CD8-positive, alpha-beta memory T cell (primary cell): Measurements from ENCODE around the gene MAGEL2. TPM values are rescaled to one million over a fixed set of nuclear protein-coding genes. Genes with fewer than 3 reads are reported as not detected.

Experiments used
- CTCF ChIA-PET: fragments of 350-600 bp; sonication (Branson Sonifier 250); formaldehyde crosslinking; loops from one replicate; lab custom pipeline; 2021; ENCODE audit warnings: antibody characterized with exemption; lab: Charles Lee
- POLR2A ChIA-PET: fragments of 350-600 bp; sonication (Branson Sonifier 250); formaldehyde crosslinking; loops from one replicate; lab custom pipeline; 2021; ENCODE audit warnings: antibody characterized with exemption; lab: Charles Lee
- DNase-seq, 5 donors: peaks; one replicate each; pipeline versions ENCODE4 v3.0.0 to v3.0.0-alpha.2; 2020 to 2022; ENCODE audit warnings: mixed read lengths in 1 of 5
- H3K27ac ChIP-seq: one replicate; pipeline ENCODE4 v1.7.0; 2013; ENCODE audit warnings: low read depth, mild to moderate bottlenecking, low read length, moderate library complexity
- H3K27me3 ChIP-seq: 2 replicates; pipeline ENCODE4 v1.7.0; 2013; ENCODE audit warnings: low read length, mild to moderate bottlenecking; ENCODE audit not compliant: insufficient read depth, poor library complexity, severe bottlenecking
- H3K36me3 ChIP-seq: 2 replicates; pipeline ENCODE4 v1.7.0; 2013; ENCODE audit warnings: mild to moderate bottlenecking, low read length, moderate library complexity; ENCODE audit not compliant: insufficient read depth
- H3K4me1 ChIP-seq: 2 replicates; pipeline ENCODE4 v1.7.0; 2013; ENCODE audit warnings: mild to moderate bottlenecking, low read length, moderate library complexity; ENCODE audit not compliant: insufficient read depth
- H3K4me3 ChIP-seq: 2 replicates; pipeline ENCODE4 v1.7.0; 2013; ENCODE audit warnings: mild to moderate bottlenecking, low read length
- H3K9me3 ChIP-seq: 2 replicates; pipeline ENCODE4 v1.7.0; 2013; ENCODE audit warnings: mild to moderate bottlenecking, low read length
- H3K27ac Mint-ChIP-seq, 8 donors: one replicate each; pipeline ENCODE4 v1.8.0; 2020 to 2021; ENCODE audit warnings: mixed read lengths in 8 of 8, mild to moderate bottlenecking in 6 of 8, inconsistent platforms in 3 of 8, moderate library complexity in 3 of 8
- H3K27me3 Mint-ChIP-seq, 2 donors: one replicate each; pipeline ENCODE4 v1.8.0; 2020 to 2021; ENCODE audit warnings: mixed read lengths in 2 of 2, mild to moderate bottlenecking in 1 of 2, moderate library complexity in 1 of 2
- H3K36me3 Mint-ChIP-seq, 3 donors: one replicate each; pipeline ENCODE4 v1.8.0; 2020 to 2021; ENCODE audit warnings: mixed read lengths in 3 of 3, inconsistent platforms in 1 of 3, mild to moderate bottlenecking in 1 of 3
- H3K4me1 Mint-ChIP-seq, 3 donors: one replicate each; pipeline ENCODE4 v1.8.0; 2020 to 2021; ENCODE audit warnings: mixed read lengths in 3 of 3, inconsistent platforms in 1 of 3, mild to moderate bottlenecking in 1 of 3
- H3K4me3 Mint-ChIP-seq, 7 donors: one replicate each; pipeline ENCODE4 v1.8.0; 2020 to 2021; ENCODE audit warnings: mixed read lengths in 7 of 7, mild to moderate bottlenecking in 6 of 7, moderate library complexity in 4 of 7, inconsistent platforms in 2 of 7
- H3K9me3 Mint-ChIP-seq, 5 donors: one replicate each; pipeline ENCODE4 v1.8.0; 2020 to 2022; ENCODE audit warnings: mixed read lengths in 5 of 5, mild to moderate bottlenecking in 3 of 5, moderate library complexity in 2 of 5, inconsistent platforms in 1 of 5
- polyA plus RNA-seq: library from polyadenylated mRNA; unstranded; fragments of 300-500 nt; fragmentation: Illumina TruSeq; gene quantifications from one replicate; pipeline ENCODE4 v1.2.3, GENCODE V29; 2021
- total RNA-seq, 2 experiments: library from RNA; stranded (reverse); gene quantifications; one replicate each; pipeline ENCODE4 v1.2.3, GENCODE V29; 2021

MAGEL2 gene
- total and polyA plus RNA-seq, 3 experiments from 2014 or later: not detected

DNA sequence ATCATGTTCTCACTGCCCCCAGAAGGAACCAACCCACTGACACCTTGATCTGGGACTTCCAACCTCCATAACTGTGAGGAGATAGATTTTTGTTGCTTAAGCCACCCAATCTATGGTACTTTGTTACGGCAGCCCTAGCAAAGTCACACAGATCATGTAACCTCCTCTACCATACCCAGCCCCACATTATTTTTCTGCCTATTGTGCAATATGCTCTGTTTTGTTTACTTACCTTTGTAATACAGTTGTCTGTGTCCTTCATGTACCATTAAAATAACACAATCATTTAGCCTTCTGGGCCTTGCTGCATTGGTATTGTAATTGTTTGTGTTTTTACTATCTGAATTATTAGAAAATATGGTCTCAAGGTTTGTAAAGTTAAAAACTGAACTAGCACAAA lies 23.3 kb upstream of the MAGEL2 start:
- Mint-ChIP-seq H3K36me3 (no peaks in the 10 kb centered on the region), H3K27me3 (no peaks in the 10 kb centered on the region), H3K4me3 (no peak overlapping the region), H3K27ac (no peak overlapping the region), H3K4me1 (no peaks in the 10 kb centered on the region), H3K9me3 (peaks cover 0 to 6% (median 0%) of the 10 kb centered on the region in 5 donors)
- ChIA-PET POLR2A (no interaction called here), CTCF (no interaction called here)
- no peaks in the 10 kb centered on the region for H3K36me3 ChIP-seq
- no peak overlapping the region for H3K27ac ChIP-seq
- DNase-seq: no peak
- H3K27me3 ChIP-seq: no peaks in the 10 kb centered on the region
- H3K4me3 ChIP-seq: no peak overlapping the region
- no peaks in the 10 kb centered on the region for H3K9me3 ChIP-seq
- no peaks in the 10 kb centered on the region for H3K4me1 ChIP-seq

GRCh38 chr15:23663232-23663631 lies 15.6 kb upstream of the MAGEL2 start:
- Histone ChIP-seq H3K9me3 (no peaks in the 10 kb centered on the region), H3K4me1 (no peaks in the 10 kb centered on the region), H3K36me3 (no peaks in the 10 kb centered on the region), H3K27ac (no peak overlapping the region), H3K27me3 (no peaks in the 10 kb centered on the region), H3K4me3 (no peak overlapping the region)
- ChIA-PET CTCF (no interaction called here), POLR2A (no interaction called here)
- Mint-ChIP-seq H3K4me1 (no peaks in the 10 kb centered on the region), H3K27me3 (no peaks in the 10 kb centered on the region), H3K27ac (no peak overlapping the region), H3K36me3 (no peaks in the 10 kb centered on the region), H3K9me3 (peaks cover 0 to 4% (median 2%) of the 10 kb centered on the region in 5 donors), H3K4me3 (no peak overlapping the region)
- DNase-seq: no peak

DNA sequence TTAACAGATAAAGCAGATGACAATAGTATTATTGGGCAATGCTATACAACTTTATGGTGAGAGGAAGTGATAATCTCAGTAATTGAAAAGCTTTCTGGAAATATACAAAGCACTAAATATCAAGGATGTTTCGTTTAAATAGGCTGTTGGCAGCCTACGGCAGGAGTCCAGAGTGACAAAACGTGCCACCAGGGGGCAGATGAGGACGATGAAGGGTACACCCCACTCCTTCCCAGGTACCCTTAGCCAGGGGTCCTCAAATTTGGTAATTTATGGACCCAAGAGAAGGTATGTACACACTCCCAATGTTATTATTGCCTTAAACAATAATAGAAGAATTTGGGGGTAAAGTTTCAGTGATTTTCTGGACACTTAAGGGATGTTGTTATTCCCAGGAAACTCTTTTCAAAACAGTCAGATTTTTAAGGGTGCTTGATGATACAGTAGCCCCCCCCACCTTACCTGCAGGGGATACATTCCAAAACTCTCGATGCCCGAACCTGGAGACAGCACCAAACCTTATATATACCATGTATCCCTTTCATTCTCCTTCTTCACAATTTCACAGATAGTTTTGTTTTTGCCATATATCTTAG lies 1.4 kb upstream of the MAGEL2 start:
- Mint-ChIP-seq H3K27ac (no peak overlapping the region), H3K9me3 (peaks cover 0 to 2% (median 0%) of the 10 kb centered on the region in 5 donors), H3K27me3 (peaks cover 0 to 8% of the 10 kb centered on the region in 2 donors), H3K36me3 (no peaks in the 10 kb centered on the region), H3K4me1 (no peaks in the 10 kb centered on the region), H3K4me3 (no peak overlapping the region)
- Histone ChIP-seq H3K27ac (no peak overlapping the region), H3K4me3 (no peak overlapping the region), H3K9me3 (no peaks in the 10 kb centered on the region), H3K27me3 (no peaks in the 10 kb centered on the region), H3K4me1 (no peaks in the 10 kb centered on the region), H3K36me3 (no peaks in the 10 kb centered on the region)
- ChIA-PET CTCF (no interaction called here), POLR2A (no interaction called here)
- DNase-seq: no peak

DNA sequence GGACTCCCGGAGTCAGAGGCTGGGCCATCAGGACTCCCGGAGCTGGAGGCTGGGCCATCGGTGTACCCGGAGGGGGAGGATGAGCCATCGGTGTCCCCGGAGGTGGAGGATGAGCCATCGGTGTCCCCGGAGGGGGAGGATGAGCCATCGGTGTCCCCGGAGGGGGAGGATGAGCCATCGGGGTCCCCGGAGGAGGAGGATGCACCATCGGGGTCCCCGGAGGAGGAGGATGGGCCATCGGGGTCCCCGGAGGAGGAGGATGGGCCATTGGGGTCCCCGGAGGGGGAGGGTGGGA lies 719 bp downstream of the MAGEL2 start:
- H3K27me3 ChIP-seq: peaks cover 2% of the 10 kb centered on the region
- POLR2A ChIA-PET: no interaction called here
- Mint-ChIP-seq H3K9me3 (peaks cover 0 to 2% (median 0%) of the 10 kb centered on the region in 5 donors), H3K4me3 (no peak overlapping the region), H3K36me3 (no peaks in the 10 kb centered on the region), H3K4me1 (no peaks in the 10 kb centered on the region), H3K27ac (no peak overlapping the region), H3K27me3 (peaks cover 0 to 8% of the 10 kb centered on the region in 2 donors)
- CTCF ChIA-PET: no interaction called here
- H3K4me1 ChIP-seq: no peaks in the 10 kb centered on the region
- no peak overlapping the region for H3K4me3 ChIP-seq
- DNase-seq: no peak
- no peak overlapping the region for H3K27ac ChIP-seq
- no peaks in the 10 kb centered on the region for H3K9me3 ChIP-seq
- no peaks in the 10 kb centered on the region for H3K36me3 ChIP-seq

- H3K27ac Mint-ChIP-seq: no peak overlapping the region
- ChIA-PET CTCF (no interaction called here), POLR2A (no interaction called here)
- DNase-seq: no peak
- Histone ChIP-seq H3K9me3 (no peaks in the 10 kb centered on the region), H3K27ac (no peak overlapping the region), H3K27me3 (peaks cover 3% of the 10 kb centered on the region), H3K4me1 (no peaks in the 10 kb centered on the region), H3K36me3 (no peaks in the 10 kb centered on the region), H3K4me3 (no peak overlapping the region)
- H3K9me3 Mint-ChIP-seq: peaks cover 0 to 2% (median 0%) of the 10 kb centered on the region in 5 donors
- H3K27me3 Mint-ChIP-seq: peaks cover 0 to 9% of the 10 kb centered on the region in 2 donors
- no peak overlapping the region for H3K4me3 Mint-ChIP-seq
- H3K4me1 Mint-ChIP-seq: no peaks in the 10 kb centered on the region
- H3K36me3 Mint-ChIP-seq: no peaks in the 10 kb centered on the region
Observed at GRCh38 chr15:23646165-23647000, 1.3 kb downstream of the MAGEL2 start.

GRCh38 chr15:23645371-23646164 lies 2.1 kb downstream of the MAGEL2 start:
- Mint-ChIP-seq H3K4me3 (no peak overlapping the region), H3K27me3 (peaks cover 0 to 11% of the 10 kb centered on the region in 2 donors), H3K4me1 (no peaks in the 10 kb centered on the region), H3K36me3 (no peaks in the 10 kb centered on the region), H3K27ac (no peak overlapping the region), H3K9me3 (peaks cover 0 to 2% (median 0%) of the 10 kb centered on the region in 5 donors)
- peaks cover 3% of the 10 kb centered on the region for H3K27me3 ChIP-seq
- DNase-seq: no peak
- H3K9me3 ChIP-seq: no peaks in the 10 kb centered on the region
- no peak overlapping the region for H3K4me3 ChIP-seq
- CTCF ChIA-PET: no interaction called here
- POLR2A ChIA-PET: no interaction called here
- no peak overlapping the region for H3K27ac ChIP-seq
- no peaks in the 10 kb centered on the region for H3K36me3 ChIP-seq
- H3K4me1 ChIP-seq: no peaks in the 10 kb centered on the region

DNA sequence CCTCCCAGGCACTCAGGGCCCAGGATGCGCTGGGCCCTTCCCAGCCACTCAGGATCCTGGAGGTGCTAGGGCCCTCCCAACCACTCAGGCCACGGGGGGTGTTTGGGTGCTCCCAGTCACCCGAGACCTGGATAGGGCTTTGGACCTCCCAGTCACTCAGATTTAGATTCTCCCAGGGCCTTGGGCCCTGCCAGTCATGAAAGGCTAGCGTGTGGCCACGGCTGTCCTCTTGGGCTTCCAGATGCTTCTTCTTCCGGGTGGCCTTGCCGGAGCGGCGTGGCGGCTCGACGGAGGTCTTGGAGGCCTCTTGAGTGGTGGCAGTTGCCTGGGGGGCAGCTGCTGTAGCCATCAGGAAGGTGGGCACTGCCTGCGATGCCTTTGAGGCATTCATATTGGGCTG lies 2.8 kb downstream of the MAGEL2 start:
- H3K27me3 ChIP-seq: peaks cover 3% of the 10 kb centered on the region
- H3K4me1 ChIP-seq: no peaks in the 10 kb centered on the region
- Mint-ChIP-seq H3K27me3 (peaks cover 0 to 11% of the 10 kb centered on the region in 2 donors), H3K4me1 (no peaks in the 10 kb centered on the region), H3K27ac (no peak overlapping the region), H3K36me3 (no peaks in the 10 kb centered on the region), H3K9me3 (peaks cover 0 to 2% (median 0%) of the 10 kb centered on the region in 5 donors), H3K4me3 (no peak overlapping the region)
- POLR2A ChIA-PET: no interaction called here
- DNase-seq: no peak
- H3K4me3 ChIP-seq: no peak overlapping the region
- H3K27ac ChIP-seq: no peak overlapping the region
- CTCF ChIA-PET: no interaction called here
- no peaks in the 10 kb centered on the region for H3K9me3 ChIP-seq
- H3K36me3 ChIP-seq: no peaks in the 10 kb centered on the region
